SK-MEL-5 (cell line): ENCODE results near the gene MLLT3. TPM values are rescaled to one million over a fixed set of nuclear protein-coding genes. Genes with fewer than 3 reads are reported as not detected.

ENCODE experiments used
- DNase-seq: peaks from one replicate; pipeline ENCODE4 v3.0.0-alpha.2; 2016; ENCODE audit warnings: low read depth, low spot score
- in situ Hi-C: cut with HindIII; loops from 2 replicates; pipeline ENCODE4 v1.10.0; 2016; ENCODE audit warnings: low sequenced_read_pairs, high pct_unique_total_duplicates, low pct_unique_long_range_greater_than_20kb
- total RNA-seq: library from RNA; depleted of rRNA; stranded (reverse); fragments of >200 nt; shearing (Covaris generic); gene quantifications from 2 replicates; pipeline ENCODE4 v1.2.3, GENCODE V29; 2014

The MLLT3 gene
- total RNA-seq, 1 experiment from 2014 or later, result 24.2 TPM

- in situ Hi-C loops, result no loop called here
- no peak for DNase-seq
Observed at GRCh38 chr9:20436476-20437195, 185.7 kb downstream of the MLLT3 start.

DNA sequence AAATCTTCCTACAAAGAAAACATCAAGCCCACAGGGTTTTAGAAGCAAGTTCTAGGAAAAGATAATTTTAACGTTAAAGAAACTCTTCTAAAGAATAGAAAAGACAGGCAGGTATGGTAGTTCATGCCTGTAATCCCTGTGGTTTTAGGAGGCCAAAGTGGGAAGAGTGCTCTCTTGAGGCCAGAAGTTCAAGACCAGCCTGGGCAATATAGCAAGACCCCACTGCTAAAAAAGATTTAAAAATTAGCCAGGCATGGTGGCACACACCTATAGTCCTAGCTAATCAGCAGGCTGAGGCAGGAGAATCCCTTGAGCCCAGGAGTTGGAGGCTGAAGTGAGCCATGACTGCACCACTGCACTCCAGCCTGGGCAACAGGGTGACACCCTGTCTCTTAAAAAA lies 193.3 kb downstream of the MLLT3 start:
- in situ Hi-C loops, result no loop called here
- no peak for DNase-seq

GRCh38 chr9:20427359-20427758 lies 194.9 kb downstream of the MLLT3 start:
- DNase-seq, result no peak
- in situ Hi-C loops, result no loop called here

- in situ Hi-C loops, result no loop called here
Observed at GRCh38 chr9:20426019-20426418, 196.3 kb downstream of the MLLT3 start.

DNA sequence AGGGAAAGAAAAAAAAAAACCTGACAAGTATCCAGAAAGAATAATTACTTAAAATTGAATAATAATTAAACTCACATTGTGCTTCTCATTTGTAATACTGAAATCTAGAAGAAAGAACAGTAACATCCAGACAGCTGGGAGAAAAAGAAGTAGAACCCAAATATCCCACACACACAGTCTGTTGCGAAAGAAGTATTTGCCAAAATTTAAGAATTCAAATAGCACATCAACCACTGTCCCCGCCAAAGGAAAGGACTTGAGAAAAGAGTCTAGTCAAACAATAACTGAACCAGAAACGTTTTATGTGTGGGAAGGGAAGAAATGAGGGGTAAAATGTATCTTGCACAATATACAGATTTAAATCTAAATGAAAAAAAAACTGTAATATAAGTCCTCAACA lies 202.8 kb downstream of the MLLT3 start:
- in situ Hi-C loops, result no loop called here

More at GRCh38 chr9:20426019-20426418, 196.3 kb downstream of the MLLT3 start:
- DNase-seq, result no peak

DNA sequence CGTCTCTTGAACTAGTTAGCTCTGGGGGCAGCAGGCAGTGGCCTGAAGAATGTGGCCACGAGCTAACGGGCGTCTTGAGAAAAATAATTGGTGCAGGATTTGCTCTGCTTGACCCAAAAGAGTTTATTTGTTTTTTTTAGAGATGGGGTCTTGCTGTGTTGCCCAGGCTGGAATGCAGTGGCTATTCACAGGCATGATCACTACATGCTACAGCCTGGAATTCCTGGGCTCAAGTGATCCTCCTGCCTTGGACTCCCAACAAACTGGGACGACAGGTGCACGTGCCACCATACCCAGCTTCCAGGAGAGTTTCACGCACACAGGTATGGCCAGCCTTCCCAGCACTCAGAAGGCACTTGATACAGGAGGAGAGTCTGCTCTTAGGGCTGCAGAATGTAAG lies 203.8 kb downstream of the MLLT3 start:
- no peak for DNase-seq
- in situ Hi-C loops, result no loop called here

More for the DNA sequence above, 202.8 kb downstream of the MLLT3 start:
- no peak for DNase-seq

- no peak for DNase-seq
- in situ Hi-C loops, result no loop called here
Observed at GRCh38 chr9:20417373-20418080, 204.8 kb downstream of the MLLT3 start.

- in situ Hi-C loops, result no loop called here
- no peak for DNase-seq
Observed at GRCh38 chr9:20414150-20414549, 208.1 kb downstream of the MLLT3 start.

DNA sequence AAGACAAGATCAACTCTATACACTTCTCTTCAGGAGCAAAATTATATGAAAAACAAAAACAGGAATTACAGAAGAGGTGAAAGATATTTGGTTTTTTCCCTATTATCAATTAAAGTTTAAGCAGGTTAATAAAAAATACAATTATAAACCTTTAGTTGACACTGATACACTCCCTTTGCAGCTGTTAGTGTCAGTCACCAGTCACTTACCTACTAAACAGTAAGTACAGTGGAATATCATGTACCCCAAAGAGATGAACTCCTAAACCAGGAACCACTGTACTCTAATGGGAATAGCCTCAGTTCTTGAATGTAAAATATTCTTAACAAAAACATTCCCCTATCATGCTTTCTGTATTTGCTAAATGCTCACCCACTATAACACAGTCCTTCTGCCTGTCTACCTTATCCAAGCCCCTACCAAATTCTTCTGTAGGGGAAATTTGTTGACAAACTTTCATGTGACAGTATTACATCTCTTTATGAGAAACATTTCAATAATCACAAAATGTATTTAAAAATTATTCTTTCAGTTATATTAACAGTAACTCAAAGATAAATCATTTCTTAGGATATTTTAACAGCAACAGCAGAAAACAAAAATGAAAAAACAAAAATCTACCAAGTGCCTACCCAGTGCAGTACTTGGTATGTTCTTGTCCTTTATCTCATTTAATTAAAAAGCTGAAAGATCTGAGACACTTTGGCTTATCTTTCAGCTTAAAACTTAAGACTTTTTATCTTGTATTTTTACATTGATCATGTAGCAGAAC lies 212.8 kb downstream of the MLLT3 start:
- no peak for DNase-seq
- in situ Hi-C loops, result no loop called here

GRCh38 chr9:20408513-20408912 lies 213.8 kb downstream of the MLLT3 start:
- DNase-seq, result no peak
- in situ Hi-C loops, result no loop called here

DNA sequence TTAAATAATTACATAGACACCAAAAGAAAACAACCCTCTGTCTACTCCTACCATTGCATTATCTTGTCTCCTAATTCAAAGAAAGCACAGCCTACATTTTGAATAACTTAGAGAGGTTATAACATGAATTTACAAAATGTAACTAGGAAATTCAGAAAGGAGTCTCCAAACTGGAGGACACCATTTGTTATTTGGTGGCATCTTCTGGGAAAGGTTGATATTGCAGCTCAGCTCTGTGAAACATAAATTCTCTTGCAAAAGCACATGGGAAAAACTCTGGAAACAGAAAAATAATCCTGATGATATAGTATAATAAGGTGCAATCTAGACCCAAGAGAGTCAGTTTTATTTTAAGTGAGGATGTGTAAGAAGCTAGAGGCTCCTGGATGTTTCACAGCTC lies 215.3 kb downstream of the MLLT3 start:
- in situ Hi-C loops, result no loop called here

GRCh38 chr9:20406344-20406743 lies 216.0 kb downstream of the MLLT3 start:
- in situ Hi-C loops, result no loop called here
- DNase-seq, result no peak

More for the DNA sequence above, 215.3 kb downstream of the MLLT3 start:
- DNase-seq, result no peak

DNA sequence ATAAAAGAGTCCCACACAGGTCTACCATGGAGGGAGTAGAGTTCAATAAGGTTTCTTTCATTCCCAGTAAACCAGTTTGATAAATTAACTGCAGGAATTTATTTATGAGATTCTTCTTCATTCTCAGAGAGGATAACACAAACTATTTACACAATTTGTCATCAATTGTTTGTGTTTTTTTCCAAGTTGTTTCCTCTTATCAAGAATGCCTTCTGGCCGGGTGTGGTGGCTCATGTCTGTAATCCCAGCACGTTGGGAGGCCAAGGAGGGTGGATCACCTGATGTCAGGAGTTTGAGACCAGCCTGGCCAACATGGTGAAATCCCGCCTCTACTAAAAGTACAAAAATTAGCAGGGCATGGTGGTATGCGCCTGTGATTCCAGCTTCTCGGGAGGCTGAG lies 216.7 kb downstream of the MLLT3 start:
- DNase-seq, result no peak
- in situ Hi-C loops, result no loop called here

- in situ Hi-C loops, result no loop called here
- DNase-seq, result no peak
Observed at GRCh38 chr9:20405078-20405477, 217.2 kb downstream of the MLLT3 start.

- in situ Hi-C loops, result no loop called here
- no peak for DNase-seq
Observed at GRCh38 chr9:20404192-20404813, 218.0 kb downstream of the MLLT3 start.

- no peak for DNase-seq
- in situ Hi-C loops, result no loop called here
Observed at GRCh38 chr9:20403346-20403745, 219.0 kb downstream of the MLLT3 start.

DNA sequence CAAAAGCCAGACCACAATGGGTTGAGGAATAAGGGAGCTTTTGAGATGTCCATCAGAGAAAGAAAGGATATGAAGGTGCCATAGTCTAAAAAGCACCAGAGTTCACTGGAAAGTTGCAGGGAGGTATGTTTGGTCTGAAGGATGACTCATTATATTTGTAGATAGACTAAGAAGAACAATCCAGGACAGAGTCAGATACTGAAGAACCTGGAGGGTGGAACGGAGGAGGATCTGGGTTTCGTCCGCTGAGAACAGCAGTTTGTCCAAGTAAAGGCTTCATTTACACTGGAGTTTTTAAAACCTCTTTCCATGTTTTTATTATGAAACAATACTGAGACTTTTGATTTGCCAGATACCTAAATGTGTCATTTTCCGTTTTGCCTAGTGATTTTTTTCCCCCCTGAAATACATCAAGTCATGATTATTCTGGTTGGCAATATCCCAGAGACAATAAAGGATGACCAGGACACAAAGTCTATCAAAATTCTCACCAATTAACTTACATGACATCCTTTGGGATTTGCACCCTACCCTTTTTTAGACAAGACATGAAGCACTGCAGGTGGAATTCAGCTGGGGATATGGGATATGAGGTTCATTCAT lies 219.9 kb downstream of the MLLT3 start:
- DNase-seq, result no peak
- in situ Hi-C loops, result no loop called here
